Adipose tissue (tissue), 3 donors: ENCODE measurements around the gene HDHD3. TPM values are rescaled to one million over a fixed set of nuclear protein-coding genes. Genes with fewer than 3 reads are reported as not detected.
"Not testable (repeated sequence)": the region's sequence is repeated elsewhere in the genome, so short reads cannot be mapped to it uniquely, and the experiment has no call there.

Experiments used
- H3K27ac ChIP-seq: one replicate; pipeline ENCODE4 v1.5.1; 2013; ENCODE audit warnings: low read depth, low read length
- WGBS, 3 donors: extraction: QIAGEN DNeasy Blood & Tissue Kit; methylation state at CpG; one replicate each; pipeline ENCODE4 v1.1.7; 2013; 5-methylcytosine and 5-hydroxymethylcytosine counted together
- polyA plus RNA-seq, 3 donors: library from polyadenylated mRNA; stranded (reverse); fragments of 200-250 nt; gene quantifications; one replicate each; pipeline ENCODE4 v1.2.3, GENCODE V29; 2013
- donor health status: healthy with polysubstance abuse.
- donor health status: Bipolar disorder and iron deficiency.
- donor health status: healthy.

HDHD3 gene, protein sequence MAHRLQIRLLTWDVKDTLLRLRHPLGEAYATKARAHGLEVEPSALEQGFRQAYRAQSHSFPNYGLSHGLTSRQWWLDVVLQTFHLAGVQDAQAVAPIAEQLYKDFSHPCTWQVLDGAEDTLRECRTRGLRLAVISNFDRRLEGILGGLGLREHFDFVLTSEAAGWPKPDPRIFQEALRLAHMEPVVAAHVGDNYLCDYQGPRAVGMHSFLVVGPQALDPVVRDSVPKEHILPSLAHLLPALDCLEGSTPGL
- 10 to 100 TPM in 2 of 3 donors, 1 to 10 TPM in 1; 8.1 to 30.5 (median 24.1) TPM for polyA plus RNA-seq

DNA sequence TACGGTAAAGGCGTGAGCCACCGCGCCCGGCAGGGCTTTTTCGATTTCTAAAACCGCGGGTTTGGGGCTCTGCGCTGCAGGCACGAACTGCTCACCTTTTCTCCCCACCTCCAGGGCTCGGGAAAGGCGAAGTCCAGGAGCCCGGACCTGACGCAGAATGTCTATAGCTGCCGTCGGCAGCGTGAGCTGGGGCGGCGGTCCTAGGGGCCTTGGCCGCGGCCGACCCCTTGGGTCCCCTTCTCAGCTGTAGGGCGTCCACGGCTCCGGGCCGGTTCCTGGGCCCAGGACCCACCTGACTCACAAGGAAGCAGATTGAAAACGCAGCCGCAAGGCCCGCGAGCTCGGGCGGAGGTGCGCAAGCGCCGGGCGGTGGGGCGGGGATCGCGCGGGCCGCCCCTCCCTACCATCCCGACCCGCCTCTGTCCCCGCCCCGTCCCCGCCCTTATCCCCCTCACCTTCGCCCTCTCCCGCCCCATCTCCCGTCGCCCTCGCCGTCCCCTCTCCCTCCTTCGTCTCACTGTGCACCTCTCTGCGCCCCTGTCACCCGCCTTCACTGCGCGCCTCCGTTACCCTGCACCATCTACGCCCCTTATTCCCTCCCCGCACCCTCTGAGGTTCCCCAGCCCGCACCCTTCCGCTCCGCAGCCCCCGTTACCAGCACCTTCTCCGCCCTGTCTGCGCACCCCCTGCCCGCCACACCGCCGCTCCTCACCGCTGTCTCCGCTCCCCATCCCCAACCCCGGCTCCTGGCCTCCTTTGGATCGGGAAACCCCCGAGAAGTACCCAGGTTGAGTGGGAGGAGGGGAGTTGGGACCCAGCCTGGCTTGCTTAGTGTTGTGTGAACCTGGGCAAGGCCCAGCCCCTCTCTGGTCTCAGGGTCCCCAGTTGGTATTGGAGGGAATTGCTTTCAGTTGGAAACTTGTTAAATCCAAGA lies at the start of gene HDHD3:
Gene HDHD3 (minus strand): TSS at position 353 of the 934 bp plus-strand sequence. CDS start 2,632 bp downstream, outside the sequence.
- no peak within 1 kb of the TSS for H3K27ac ChIP-seq
- 1 to 3% (median 2%) methylated on average over 33 to 72 of the region's 74 CpGs for WGBS, 3 donors

DNA sequence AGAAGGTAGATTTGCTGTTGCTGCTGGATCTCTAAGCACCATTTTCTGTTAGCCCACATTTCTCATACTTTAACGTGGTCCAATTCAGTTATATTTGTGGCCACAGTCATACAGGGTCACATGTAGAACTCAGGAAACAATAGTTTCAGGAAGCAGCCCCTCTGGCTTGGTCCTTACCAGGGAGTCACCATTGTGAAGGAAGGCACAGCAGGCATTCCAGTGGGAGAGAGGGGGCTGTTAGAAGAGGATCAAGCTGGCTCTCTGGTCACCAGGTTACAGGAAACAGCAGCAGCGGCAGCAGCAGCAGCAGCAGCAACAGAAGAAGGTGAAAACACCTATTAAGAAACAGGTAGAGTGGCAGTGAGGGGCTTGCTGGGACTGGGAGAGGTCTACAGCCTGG lies 48.3 kb upstream of the HDHD3 start:
- H3K27ac ChIP-seq = no peak overlapping the region
- WGBS, 3 donors = 31 to 59% (median 31%) methylated on average over 2 of the region's 2 CpGs

DNA sequence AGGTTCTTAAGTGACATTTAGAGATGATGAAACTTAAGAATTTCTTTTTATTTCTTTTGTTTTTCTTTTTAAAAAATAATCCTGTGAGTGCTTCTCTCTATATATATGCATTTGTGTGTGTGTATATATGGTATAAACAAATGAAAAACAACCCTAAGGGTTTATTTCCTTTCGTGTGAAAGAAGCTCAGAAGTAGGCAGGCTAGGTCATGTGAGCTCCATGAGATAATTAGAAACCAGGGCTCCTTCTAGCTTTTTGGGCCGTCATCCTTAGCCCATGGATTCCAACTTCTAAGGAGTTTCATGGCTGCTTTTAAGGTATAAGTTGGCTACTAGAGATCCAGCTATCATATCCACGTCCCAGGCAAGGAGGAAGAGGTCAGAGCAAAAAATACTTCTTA lies 44.9 kb upstream of the HDHD3 start:
- no peak overlapping the region for H3K27ac ChIP-seq
- WGBS, 3 donors = 69 to 76% (median 70%) methylated on average over 3 of the region's 3 CpGs

DNA sequence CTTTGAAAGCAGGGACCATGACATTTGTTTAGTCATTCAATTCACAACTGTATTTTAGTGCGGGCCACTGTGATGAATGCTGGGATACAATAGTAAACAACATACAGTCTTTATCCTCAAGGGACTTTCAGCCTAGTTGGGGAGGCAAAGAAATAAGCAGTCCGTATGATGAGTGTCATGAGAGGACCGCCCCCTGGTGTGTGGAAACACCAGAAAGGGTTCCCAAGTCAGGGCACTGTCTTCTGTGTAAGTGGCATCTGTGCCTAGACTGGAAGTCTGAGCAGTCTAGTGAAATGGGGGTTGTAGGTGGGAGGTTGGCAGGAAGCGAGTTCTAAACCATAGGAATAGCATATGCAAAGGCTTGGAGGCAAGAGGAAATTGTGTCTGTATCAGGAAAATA lies 40.6 kb upstream of the HDHD3 start:
- no peak overlapping the region for H3K27ac ChIP-seq
- 72 to 77% (median 74%) methylated on average over 4 of the region's 4 CpGs for WGBS, 3 donors

- WGBS, 3 donors = 38 to 58% (median 53%) methylated on average over 3 of the region's 3 CpGs
- H3K27ac ChIP-seq = no peak overlapping the region
Observed at GRCh38 chr9:113416149-113416721, 39.4 kb upstream of the HDHD3 start.

DNA sequence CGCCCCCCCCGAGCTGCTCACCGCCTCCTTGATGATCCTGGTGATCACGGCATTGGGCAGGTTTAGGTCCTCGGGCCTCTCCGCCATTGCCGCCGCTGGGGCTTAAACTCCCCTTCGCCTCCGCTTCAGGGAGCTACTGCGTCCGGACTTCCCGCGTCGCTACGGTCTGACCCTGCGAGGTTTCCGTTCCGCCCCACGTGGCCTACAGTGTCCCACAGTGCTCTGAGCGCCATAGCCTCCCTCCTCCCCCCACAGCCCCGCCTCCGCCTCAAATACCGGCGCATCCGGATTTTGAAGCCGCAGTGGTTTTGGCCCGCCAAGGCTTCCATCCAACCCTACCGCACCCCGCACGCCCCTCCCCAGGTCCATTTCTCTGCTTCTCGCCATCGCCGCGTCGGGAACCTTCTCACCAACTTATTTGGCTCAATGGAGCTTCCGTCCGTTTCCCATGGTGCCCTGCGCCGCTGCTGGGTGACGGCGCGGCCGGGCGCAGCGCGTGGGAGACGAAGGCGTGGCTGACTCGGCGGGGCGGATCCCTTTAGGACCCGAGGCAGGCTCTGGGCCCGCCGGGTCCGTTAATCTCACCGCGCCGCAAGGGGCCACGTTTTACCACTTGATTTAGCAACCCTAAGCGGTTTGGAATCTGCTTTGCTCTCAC lies 33.5 kb upstream of the HDHD3 start, which contains the start of the genes C9orf43 and POLE3:
Gene C9orf43 (plus strand): TSS at position 541 of the 658 bp plus-strand sequence. CDS start 2,747 bp downstream, outside the sequence.
Gene POLE3 (minus strand): TSS at position 469 of the 658 bp plus-strand sequence. CDS start 382 bp downstream, at position 87.
- 0 to 1% (median 0%) methylated on average over 61 of the region's 61 CpGs for WGBS, 3 donors
- peak within 1 kb of the TSS; percentile 67 for H3K27ac ChIP-seq

GRCh38 chr9:113409883-113410206 lies 33.1 kb upstream of the HDHD3 start:
- H3K27ac ChIP-seq = no peak overlapping the region
- 0 to 1% (median 0%) methylated on average over 19 to 20 of the region's 20 CpGs for WGBS, 3 donors

DNA sequence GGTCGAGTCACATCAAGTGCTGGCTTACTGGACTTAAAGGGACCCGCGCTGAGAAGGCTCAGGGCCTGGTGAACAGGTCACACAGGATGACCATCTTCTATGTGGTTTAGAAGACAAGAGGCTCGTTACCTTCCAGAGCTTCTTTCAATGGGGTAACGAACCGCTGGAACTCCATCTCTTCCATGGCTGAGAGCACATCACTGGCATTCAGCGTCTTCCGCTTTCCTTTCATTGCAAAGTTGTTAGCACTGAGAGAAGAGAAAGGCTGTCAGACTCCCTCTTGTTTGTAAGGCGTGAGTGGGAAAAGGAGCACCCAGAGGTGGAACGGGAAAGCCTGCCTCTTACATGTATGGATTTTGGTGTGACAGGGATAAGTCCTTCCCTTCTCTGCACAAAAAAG lies 32.7 kb upstream of the HDHD3 start:
- 26 to 39% (median 36%) methylated on average over 10 of the region's 10 CpGs for WGBS, 3 donors
- H3K27ac ChIP-seq = no peak overlapping the region

DNA sequence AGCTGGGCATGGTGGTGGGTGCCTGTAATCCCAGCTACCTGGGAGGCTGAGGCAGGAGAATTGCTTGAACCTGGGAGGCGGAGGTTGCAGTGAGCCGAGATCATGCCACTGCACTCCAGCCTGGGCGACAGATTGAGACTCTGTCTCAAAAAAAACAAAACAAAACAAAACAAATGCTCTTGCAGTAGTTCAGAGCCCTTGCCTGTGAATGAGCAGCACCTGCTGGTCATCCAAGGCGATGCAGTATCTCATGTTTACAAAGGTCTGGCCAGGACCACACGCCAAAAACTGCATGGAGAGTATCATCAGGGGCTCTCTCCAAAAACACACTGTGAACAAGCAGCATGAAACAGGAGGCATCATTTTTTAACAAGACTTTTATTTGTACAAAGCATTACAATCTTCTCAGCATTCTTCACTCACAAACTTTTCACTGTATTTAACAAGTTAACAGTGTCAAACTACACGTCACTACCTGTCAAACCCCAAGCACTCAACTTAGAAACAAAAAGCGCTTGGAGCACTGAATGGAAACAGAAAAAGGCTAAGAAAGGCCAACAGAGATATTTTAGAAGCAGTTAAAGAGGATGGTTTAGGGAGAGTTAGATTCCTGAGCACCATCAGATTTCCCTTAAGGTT lies 30.2 kb upstream of the HDHD3 start:
- 24 to 34% (median 32%) methylated on average over 6 to 7 of the region's 7 CpGs for WGBS, 3 donors
- not testable (repeated sequence) for H3K27ac ChIP-seq

DNA sequence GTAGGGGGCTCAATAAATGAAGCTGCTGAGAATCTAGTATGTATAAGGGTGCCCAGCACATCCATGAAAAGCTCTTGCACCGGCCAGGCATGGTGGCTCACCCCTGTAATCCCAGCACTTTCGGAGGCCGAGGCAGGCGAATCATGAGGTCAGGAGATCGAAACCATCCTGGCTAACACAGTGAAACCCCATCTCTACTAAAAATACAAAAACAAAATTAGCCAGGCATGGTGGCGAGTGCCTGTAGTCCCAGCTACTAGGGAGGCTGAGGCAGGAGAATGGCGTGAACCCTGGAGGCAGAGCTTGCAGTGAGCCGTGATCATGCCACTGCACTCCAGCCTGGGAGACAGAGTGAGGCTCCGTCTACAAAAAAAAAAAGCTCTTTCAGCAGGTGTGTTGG lies 29.6 kb upstream of the HDHD3 start:
- WGBS, 3 donors = 79 to 92% (median 89%) methylated on average over 9 of the region's 9 CpGs
- H3K27ac ChIP-seq = not testable (repeated sequence)

DNA sequence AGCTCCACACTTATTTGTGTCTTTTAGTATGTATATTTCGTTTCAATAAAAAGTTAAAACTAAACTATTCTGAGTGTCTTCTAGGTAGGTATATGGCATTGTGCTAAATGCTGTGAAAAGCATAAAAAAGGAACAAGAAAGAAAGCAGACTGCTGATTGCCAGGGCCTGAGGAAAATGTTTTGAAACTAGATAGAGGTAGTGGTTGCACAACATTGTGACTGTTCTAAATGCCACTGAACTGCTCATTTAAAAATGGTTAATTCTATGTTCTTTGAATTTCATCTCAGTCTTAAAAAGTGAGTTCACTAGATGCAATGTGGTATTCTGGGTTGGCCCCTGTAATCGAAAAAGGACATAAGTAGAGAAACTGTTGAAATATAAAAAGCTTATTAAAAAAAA lies 26.9 kb upstream of the HDHD3 start:
- H3K27ac ChIP-seq = no peak overlapping the region
- WGBS, 3 donors = 54 to 77% (median 54%) methylated on average over 2 of the region's 2 CpGs

DNA sequence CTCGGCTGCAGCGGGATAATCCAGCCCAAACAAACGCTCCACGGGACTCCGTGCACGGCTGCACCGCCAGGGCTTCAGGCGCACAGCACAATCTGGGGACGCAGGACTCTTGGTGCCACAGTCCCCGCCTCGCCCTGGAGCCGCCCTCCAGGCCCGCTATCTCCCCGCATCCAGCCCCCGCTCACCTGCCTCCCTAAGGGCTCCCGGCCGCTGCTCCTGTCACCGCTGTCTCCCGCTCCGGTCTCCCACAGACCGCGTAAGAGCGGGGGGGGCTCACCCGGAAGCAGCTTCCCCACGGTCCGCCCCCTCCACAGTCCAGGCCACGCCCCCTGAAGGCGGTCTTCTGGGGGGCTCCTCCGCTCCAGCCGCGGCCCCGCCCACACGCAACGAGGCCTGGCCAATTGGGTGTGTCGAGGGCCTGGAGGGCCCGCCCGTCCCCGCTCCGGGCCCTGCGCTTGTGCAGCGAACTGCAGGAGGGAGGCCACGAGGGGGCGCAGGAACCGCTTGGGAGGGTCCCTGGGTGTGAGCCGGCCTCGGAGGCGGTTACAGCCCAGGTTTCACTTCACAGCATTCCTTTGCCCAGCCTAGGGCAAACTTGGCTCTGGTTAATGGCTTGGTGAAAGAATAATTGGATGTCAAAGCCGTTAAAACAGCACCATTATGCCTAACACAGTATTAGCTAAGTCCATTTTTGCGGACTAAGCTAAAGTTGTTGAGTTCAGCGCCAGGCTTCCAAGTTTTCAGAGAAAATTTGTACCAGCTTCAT lies 24.4 kb upstream of the HDHD3 start, which contains the start of gene ALAD:
Gene ALAD (minus strand): TSS at position 258 of the 766 bp plus-strand sequence. CDS start 7,725 bp downstream, outside the sequence.
- 2% methylated on average over 45 to 50 of the region's 50 CpGs for WGBS, 3 donors
- H3K27ac ChIP-seq = no peak within 1 kb of the TSS

DNA sequence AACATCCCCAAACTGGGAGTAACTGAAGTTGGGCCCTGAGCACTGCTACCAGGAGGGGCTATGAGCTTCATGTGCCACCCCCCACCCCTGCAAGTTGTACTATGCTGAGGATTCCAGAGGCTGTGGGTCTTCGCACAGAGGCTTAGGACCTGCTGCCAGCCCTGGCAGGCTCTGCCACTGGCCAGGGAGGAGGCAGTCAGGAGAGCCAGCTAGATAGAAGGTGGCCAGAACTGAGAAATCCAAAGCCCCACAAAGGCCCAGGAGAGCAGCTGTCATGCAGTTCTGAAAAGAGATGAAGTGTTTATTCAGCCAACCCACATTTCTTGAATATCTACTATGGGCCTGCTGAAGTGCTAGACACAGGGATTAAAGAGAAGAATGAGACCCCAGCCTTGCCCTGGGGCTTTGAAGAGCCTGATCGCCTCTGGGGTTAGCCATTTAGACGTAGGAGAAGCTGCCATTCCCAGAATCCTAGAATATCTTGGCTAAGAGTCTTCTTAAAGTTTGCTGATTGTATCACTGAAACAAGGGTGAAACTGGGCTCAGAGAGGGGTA lies 22.9 kb upstream of the HDHD3 start:
- H3K27ac ChIP-seq = no peak overlapping the region
- WGBS, 3 donors = 37 to 90% (median 89%) methylated on average over 3 of the region's 3 CpGs

DNA sequence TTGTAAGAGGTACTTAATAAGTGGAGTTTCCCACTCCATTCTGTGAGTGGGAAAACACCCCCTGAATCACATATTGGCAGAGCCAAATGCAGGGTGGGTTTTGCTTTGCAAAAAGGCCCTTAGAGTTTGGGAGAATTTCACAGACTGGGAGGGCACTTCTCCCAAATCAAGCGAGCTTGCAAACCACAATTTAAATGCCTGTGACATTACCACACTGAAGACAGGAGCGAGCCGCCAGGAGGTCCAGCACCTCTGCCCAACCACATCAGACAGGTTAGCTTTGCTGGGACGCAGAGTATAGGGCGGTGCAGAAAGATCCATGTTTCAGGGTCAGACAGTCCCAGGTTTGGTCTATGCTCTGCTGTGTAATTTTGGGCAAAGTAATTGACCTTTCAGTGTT lies 22.0 kb upstream of the HDHD3 start:
- H3K27ac ChIP-seq = no peak overlapping the region
- 43 to 88% (median 88%) methylated on average over 5 of the region's 5 CpGs for WGBS, 3 donors

DNA sequence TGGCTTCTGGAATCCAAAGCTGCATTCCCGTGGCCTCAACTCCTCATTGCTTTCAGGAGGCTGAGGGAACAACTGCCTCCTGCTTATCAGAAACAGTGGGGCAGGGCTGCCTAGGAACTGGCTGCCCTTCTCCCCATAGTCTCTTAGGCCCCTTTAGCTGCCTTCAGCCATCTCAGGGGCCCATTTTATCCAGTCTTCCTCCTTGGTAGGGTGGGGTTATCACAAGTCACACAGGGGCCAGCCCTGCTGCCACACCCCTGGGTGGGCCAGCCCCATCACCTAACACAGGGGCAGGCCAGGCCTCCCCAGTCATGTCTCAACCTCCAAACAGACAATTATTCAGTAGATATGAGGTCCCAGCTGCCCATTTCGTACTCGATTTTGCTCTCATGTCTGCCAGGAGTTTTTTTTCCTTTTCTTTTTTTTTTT lies 20.4 kb upstream of the HDHD3 start:
- H3K27ac ChIP-seq = no peak overlapping the region
- 64 to 82% (median 64%) methylated on average over 3 of the region's 3 CpGs for WGBS, 3 donors

DNA sequence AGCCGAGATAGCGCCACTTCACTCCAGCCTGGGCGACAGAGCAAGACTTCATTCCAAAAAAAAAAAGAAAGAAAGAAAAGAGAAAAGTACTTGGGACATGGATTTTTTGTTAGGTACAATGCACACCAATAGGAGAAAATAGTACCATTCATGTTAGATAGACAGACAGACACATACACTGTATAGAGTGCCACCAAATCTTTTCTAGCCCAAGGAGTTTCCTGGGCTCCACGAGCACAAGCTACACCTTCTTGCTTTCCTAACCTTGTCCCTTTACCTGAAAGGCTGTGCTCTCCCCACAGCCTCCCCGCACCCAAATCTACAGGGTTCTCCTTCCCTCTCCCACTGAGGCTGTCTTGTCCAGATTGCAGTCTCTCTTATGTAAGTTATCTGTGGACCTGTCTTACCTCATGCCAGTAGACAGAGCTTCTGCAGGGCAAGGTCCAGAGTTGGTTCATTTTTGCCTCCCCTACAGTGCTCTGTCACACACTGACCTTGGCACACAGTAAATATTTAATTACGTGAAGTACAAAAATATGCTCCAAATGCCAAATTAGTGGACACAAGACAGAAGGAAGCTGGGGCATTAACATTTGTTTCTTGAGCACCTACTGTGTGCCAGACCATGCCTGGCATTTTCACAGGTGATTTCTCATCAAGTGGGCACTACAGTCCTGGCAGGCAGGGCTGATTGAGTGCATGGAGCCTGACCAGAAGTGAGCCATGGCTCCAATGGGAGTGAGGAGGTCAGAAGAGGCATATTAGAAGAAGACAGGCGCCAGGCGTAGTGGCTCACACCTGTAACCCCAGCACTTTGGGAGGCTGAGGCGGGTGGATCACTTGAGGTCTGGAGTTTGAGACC lies 18.4 kb upstream of the HDHD3 start:
- no peak overlapping the region for H3K27ac ChIP-seq
- whole genome bisulfite sequencing, 3 donors = 79 to 97% (median 95%) methylated on average over 9 of the region's 9 CpGs
